HEK293 (cell line): ENCODE results near the gene DCAF10.
A peak's percentile ranks its signal among the peaks of the same experiment; 100 is the strongest.

ENCODE experiments used
- BCL11B ChIP-seq: fragments of 450-650 bp; formaldehyde crosslinking; IDR thresholded peaks from 2 replicates; pipeline ENCODE4 v1.5.1; 2016; ENCODE audit warnings: low read depth, missing biosample characterization, missing genetic modification characterization
- GFI1B ChIP-seq: fragments of 450-650 bp; formaldehyde crosslinking; IDR thresholded peaks from 2 replicates; pipeline ENCODE4 v1.5.1; 2016; ENCODE audit warnings: missing biosample characterization, missing genetic modification characterization
- GLI4 ChIP-seq: fragments of 450-650 bp; formaldehyde crosslinking; IDR thresholded peaks from 2 replicates; pipeline ENCODE4 v1.5.1; 2016; ENCODE audit warnings: missing biosample characterization, missing genetic modification characterization
- KLF8 ChIP-seq: fragments of 450-650 bp; formaldehyde crosslinking; IDR thresholded peaks from 2 replicates; pipeline ENCODE4 v1.5.1; 2016; ENCODE audit warnings: missing biosample characterization, missing genetic modification characterization
- PRDM1 ChIP-seq: fragments of 450-650 bp; formaldehyde crosslinking; IDR thresholded peaks from 2 replicates; pipeline ENCODE4; 2016; ENCODE audit warnings: missing biosample characterization, missing genetic modification characterization
- RBAK ChIP-seq: fragments of 450-650 bp; formaldehyde crosslinking; IDR thresholded peaks from 2 replicates; pipeline ENCODE4 v1.5.1; 2016; ENCODE audit warnings: missing biosample characterization, missing genetic modification characterization
- REST ChIP-seq: fragments of 450-650 bp; formaldehyde crosslinking; IDR thresholded peaks from 2 replicates; pipeline ENCODE4 v1.5.1; 2016; ENCODE audit warnings: missing biosample characterization, missing genetic modification characterization
- SCRT2 ChIP-seq: fragments of 450-650 bp; formaldehyde crosslinking; IDR thresholded peaks from 2 replicates; pipeline ENCODE4 v1.5.1; 2016; ENCODE audit warnings: missing biosample characterization, missing genetic modification characterization
- TRIM28 ChIP-seq: IDR thresholded peaks from 2 replicates; pipeline ENCODE4 v1.6.1; 2011; ENCODE audit warnings: low read length, control low read depth, borderline replicate concordance
- YY2 ChIP-seq: fragments of 450-650 bp; formaldehyde crosslinking; IDR thresholded peaks from 2 replicates; pipeline ENCODE4 v1.5.1; 2016; ENCODE audit warnings: missing biosample characterization, missing genetic modification characterization
- ZBTB1 ChIP-seq: fragments of 450-650 bp; formaldehyde crosslinking; IDR thresholded peaks from 2 replicates; pipeline ENCODE4 v1.5.1; 2016; ENCODE audit warnings: missing biosample characterization, missing genetic modification characterization
- ZNF211 ChIP-seq: fragments of 450-650 bp; formaldehyde crosslinking; IDR thresholded peaks from 2 replicates; pipeline ENCODE4 v1.5.1; 2016; ENCODE audit warnings: low read depth, missing biosample characterization, missing genetic modification characterization
- ZNF214 ChIP-seq: fragments of 450-650 bp; formaldehyde crosslinking; IDR thresholded peaks from 2 replicates; pipeline ENCODE4 v1.5.1; 2017; ENCODE audit warnings: missing biosample characterization, mild to moderate bottlenecking, missing genetic modification characterization, borderline replicate concordance
- ZNF335 ChIP-seq: fragments of 450-650 bp; formaldehyde crosslinking; conservative IDR thresholded peaks from 2 replicates; pipeline ENCODE4 v1.5.1; 2016; ENCODE audit warnings: missing biosample characterization, missing genetic modification characterization
- ZNF518A ChIP-seq: fragments of 450-650 bp; formaldehyde crosslinking; conservative IDR thresholded peaks from 2 replicates; pipeline ENCODE4 v1.5.1; 2016; ENCODE audit warnings: low read depth, missing biosample characterization, missing genetic modification characterization
- ZNF549 ChIP-seq: fragments of 450-650 bp; IDR thresholded peaks from 2 replicates; pipeline ENCODE4 v1.5.1; 2018; ENCODE audit warnings: missing biosample characterization, missing genetic modification characterization, mild to moderate bottlenecking, inconsistent platforms, moderate library complexity
- ZNF555 ChIP-seq: fragments of 450-650 bp; formaldehyde crosslinking; conservative IDR thresholded peaks from 2 replicates; pipeline ENCODE4 v1.5.1; 2017; ENCODE audit warnings: missing biosample characterization, mild to moderate bottlenecking, missing genetic modification characterization, inconsistent platforms
- ZNF621 ChIP-seq: fragments of 450-650 bp; formaldehyde crosslinking; IDR thresholded peaks from 2 replicates; pipeline ENCODE4 v1.5.1; 2017; ENCODE audit warnings: missing biosample characterization, missing genetic modification characterization
- ZNF670 ChIP-seq: fragments of 450-650 bp; formaldehyde crosslinking; IDR thresholded peaks from 2 replicates; pipeline ENCODE4 v1.5.1; 2016; ENCODE audit warnings: missing biosample characterization, missing genetic modification characterization, low read depth
- ZNF677 ChIP-seq: fragments of 450-650 bp; IDR thresholded peaks from 2 replicates; pipeline ENCODE4 v1.5.0; 2018; ENCODE audit warnings: missing biosample characterization, mild to moderate bottlenecking, missing genetic modification characterization, moderate library complexity
- ZNF76 ChIP-seq: fragments of 450-650 bp; formaldehyde crosslinking; IDR thresholded peaks from 2 replicates; pipeline ENCODE4; 2016; ENCODE audit warnings: low read depth, missing biosample characterization, missing genetic modification characterization, borderline replicate concordance
- ZSCAN23 ChIP-seq: fragments of 450-650 bp; formaldehyde crosslinking; IDR thresholded peaks from 2 replicates; pipeline ENCODE4 v1.5.1; 2016; ENCODE audit warnings: missing biosample characterization, missing genetic modification characterization
- ZSCAN30 ChIP-seq: fragments of 450-650 bp; IDR thresholded peaks from 2 replicates; pipeline ENCODE4 v1.5.1; 2018; ENCODE audit warnings: missing biosample characterization, mild to moderate bottlenecking, missing genetic modification characterization, moderate library complexity
- TF ChIP-seq, protein P1 (sequence below): fragments of 450-650 bp; formaldehyde crosslinking; IDR thresholded peaks from 2 replicates; pipeline ENCODE4 v1.5.1; 2016; ENCODE audit warnings: missing biosample characterization, missing genetic modification characterization
- TF ChIP-seq, protein P2 (sequence below): fragments of 450-650 bp; formaldehyde crosslinking; IDR thresholded peaks from 2 replicates; pipeline ENCODE4 v1.5.1; 2017; ENCODE audit warnings: missing biosample characterization, missing genetic modification characterization
- TF ChIP-seq, protein P3 (sequence below): fragments of 450-650 bp; formaldehyde crosslinking; IDR thresholded peaks from 2 replicates; pipeline ENCODE4 v1.5.1; 2016; ENCODE audit warnings: missing biosample characterization, missing genetic modification characterization, borderline replicate concordance

DCAF10 gene

DNA sequence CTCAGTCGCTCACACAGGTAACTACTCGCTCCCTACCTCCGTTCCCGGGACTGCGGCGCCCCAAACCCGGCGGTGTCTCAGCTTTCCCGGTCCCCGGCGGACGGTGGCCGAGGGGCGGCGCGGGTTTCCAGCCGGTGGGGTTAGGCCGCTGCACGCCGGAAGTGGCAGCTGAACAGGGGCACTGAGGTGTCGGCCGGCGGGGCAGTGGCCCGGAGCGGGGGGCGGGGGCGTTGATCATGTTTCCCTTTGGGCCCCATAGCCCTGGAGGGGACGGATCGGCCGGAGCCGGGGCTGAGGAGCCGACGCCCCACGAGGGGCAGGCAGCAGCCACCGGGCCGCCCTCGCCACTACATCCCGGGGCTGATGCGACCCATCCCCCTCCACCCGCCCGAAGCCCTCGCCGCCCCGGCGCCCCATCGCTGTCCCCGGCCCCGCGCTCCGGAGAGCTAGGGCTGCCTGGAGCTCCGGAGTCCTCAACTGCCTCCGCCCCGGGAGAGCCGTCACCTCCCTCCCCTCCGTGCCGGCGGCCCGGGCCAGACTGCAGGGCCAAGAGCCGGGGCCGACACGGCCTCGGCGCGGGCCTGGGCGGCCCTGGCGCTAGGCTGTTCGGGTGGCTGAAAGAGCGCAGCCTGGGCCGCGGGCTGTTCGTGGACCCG, at the start of gene DCAF10 (continued):
- TF ChIP-seq, protein P1, sequence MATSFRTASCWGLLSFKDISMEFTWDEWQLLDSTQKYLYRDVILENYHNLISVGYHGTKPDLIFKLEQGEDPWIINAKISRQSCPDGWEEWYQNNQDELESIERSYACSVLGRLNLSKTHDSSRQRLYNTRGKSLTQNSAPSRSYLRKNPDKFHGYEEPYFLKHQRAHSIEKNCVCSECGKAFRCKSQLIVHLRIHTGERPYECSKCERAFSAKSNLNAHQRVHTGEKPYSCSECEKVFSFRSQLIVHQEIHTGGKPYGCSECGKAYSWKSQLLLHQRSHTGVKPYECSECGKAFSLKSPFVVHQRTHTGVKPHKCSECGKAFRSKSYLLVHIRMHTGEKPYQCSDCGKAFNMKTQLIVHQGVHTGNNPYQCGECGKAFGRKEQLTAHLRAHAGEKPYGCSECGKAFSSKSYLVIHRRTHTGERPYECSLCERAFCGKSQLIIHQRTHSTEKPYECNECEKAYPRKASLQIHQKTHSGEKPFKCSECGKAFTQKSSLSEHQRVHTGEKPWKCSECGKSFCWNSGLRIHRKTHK (tag by site-specific recombination) = no peak
- peak; percentile 81 for TF ChIP-seq ZNF76 (tag by site-specific recombination)
- no peak for TF ChIP-seq ZNF549 (tag by site-specific recombination)
- peak; percentile 75; the same call in 1 of the 2 replicates for TF ChIP-seq BCL11B (tag by site-specific recombination)
- no peak for TF ChIP-seq ZNF555 (tag by site-specific recombination)
- TF ChIP-seq ZNF214 = no peak
- peak; percentile 97 for TF ChIP-seq GLI4
- TF ChIP-seq ZNF211 (tag by site-specific recombination) = no peak
- peak; percentile 98 for TF ChIP-seq KLF8 (tag by site-specific recombination)
- TF ChIP-seq, protein P2, sequence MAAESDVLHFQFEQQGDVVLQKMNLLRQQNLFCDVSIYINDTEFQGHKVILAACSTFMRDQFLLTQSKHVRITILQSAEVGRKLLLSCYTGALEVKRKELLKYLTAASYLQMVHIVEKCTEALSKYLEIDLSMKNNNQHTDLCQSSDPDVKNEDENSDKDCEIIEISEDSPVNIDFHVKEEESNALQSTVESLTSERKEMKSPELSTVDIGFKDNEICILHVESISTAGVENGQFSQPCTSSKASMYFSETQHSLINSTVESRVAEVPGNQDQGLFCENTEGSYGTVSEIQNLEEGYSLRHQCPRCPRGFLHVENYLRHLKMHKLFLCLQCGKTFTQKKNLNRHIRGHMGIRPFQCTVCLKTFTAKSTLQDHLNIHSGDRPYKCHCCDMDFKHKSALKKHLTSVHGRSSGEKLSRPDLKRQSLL (tag by site-specific recombination) = peak; percentile 69
- peak; percentile 86 for TF ChIP-seq YY2 (tag by site-specific recombination)
- TF ChIP-seq PRDM1 (tag by site-specific recombination) = no peak
- peak; percentile 67 for TF ChIP-seq ZNF518A (tag by site-specific recombination)
- peak; percentile 92 for TF ChIP-seq ZBTB1 (tag by site-specific recombination)
- TF ChIP-seq, protein P3, sequence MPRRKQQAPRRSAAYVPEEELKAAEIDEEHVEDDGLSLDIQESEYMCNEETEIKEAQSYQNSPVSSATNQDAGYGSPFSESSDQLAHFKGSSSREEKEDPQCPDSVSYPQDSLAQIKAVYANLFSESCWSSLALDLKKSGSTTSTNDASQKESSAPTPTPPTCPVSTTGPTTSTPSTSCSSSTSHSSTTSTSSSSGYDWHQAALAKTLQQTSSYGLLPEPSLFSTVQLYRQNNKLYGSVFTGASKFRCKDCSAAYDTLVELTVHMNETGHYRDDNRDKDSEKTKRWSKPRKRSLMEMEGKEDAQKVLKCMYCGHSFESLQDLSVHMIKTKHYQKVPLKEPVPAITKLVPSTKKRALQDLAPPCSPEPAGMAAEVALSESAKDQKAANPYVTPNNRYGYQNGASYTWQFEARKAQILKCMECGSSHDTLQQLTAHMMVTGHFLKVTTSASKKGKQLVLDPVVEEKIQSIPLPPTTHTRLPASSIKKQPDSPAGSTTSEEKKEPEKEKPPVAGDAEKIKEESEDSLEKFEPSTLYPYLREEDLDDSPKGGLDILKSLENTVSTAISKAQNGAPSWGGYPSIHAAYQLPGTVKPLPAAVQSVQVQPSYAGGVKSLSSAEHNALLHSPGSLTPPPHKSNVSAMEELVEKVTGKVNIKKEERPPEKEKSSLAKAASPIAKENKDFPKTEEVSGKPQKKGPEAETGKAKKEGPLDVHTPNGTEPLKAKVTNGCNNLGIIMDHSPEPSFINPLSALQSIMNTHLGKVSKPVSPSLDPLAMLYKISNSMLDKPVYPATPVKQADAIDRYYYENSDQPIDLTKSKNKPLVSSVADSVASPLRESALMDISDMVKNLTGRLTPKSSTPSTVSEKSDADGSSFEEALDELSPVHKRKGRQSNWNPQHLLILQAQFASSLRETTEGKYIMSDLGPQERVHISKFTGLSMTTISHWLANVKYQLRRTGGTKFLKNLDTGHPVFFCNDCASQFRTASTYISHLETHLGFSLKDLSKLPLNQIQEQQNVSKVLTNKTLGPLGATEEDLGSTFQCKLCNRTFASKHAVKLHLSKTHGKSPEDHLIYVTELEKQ (tag by site-specific recombination) = 0 out of 2 replicates have a peak, but pooled peaks have one; percentile 57
- TF ChIP-seq ZSCAN23 (tag by site-specific recombination) = peak; percentile 96
- TF ChIP-seq TRIM28 = no peak
- no peak for TF ChIP-seq GFI1B
- no peak for TF ChIP-seq ZNF677
- TF ChIP-seq ZNF335 (tag by site-specific recombination) = peak; percentile 71
- TF ChIP-seq SCRT2 (tag by site-specific recombination) = peak; percentile 73
- peak; percentile 99 for TF ChIP-seq ZSCAN30
- peak; percentile 84 for TF ChIP-seq REST (tag by site-specific recombination)
- no peak for TF ChIP-seq RBAK (tag by site-specific recombination)
- no peak for TF ChIP-seq ZNF670 (tag by site-specific recombination)
- no peak for TF ChIP-seq ZNF621 (tag by site-specific recombination)
